GM19395 (cell line): ENCODE measurements around the gene ELMO1.
A peak's percentile ranks its signal among the peaks of the same experiment; 100 is the strongest.

Source experiments
- ATAC-seq: cut with Tn5 transposase; IDR thresholded peaks from one replicate; pipeline ENCODE4 v1.9.1; 2021; ENCODE audit warnings: mild to moderate bottlenecking, moderate library complexity; ENCODE audit not compliant: unreplicated experiment

The ELMO1 gene

DNA sequence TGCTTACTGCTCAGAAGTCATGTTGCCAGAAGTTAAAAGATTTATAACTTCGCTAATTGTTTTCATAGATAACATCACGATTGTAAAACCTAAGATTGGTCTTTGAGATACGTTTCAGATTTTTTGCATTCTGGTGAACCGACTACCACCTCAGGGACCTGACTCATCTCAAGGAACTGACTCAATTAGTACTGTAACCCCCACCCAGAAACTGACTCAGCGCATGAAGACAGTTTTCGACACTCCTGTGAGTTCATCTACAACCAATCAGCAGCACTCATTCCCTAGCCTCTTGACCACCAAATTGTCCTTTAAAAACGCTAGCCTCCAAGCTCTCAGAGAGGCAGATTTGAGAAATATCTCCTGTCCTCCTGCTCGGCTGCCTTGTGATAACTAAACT is 72.3 kb downstream of the ELMO1 start:
- no peak for ATAC-seq

DNA sequence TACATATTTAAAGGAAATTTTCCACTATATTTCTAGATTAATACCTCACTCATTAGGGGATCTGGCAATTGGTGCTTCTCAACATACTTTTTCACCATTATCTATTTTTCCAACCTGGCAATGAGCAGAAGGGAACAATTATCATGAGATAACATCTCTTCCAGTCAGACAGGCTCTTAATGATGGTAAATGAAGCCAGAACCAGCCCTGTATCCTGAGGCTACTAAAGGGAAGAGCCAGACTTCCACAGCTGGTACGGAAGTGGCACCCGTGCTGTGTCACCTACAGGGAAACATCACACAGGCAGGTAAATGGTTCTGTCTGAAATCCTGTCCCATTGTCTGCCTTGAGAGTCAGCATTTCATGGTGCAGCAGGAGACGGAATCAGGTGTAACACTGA is 75.9 kb downstream of the ELMO1 start:
- no peak for ATAC-seq

DNA sequence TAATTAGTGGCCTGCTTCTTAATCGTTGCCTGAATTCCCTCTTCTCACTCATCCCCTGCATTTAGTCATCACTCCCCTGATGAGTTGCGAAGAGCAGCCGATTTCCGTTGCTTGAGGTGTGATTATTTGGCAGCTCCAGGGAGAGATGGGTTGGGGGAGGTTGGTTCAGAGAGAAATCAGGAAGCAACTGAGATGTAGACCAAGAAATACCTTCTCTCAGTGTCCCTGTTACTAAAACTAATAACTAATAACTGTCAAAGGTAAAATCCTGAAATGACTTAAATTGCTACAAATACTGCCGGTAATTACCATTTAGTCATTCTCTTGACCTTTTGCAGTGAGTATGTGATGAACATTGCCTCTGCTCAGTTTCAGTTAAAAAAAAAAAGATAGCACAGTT is 76.9 kb downstream of the ELMO1 start:
- ATAC-seq, result no peak

DNA sequence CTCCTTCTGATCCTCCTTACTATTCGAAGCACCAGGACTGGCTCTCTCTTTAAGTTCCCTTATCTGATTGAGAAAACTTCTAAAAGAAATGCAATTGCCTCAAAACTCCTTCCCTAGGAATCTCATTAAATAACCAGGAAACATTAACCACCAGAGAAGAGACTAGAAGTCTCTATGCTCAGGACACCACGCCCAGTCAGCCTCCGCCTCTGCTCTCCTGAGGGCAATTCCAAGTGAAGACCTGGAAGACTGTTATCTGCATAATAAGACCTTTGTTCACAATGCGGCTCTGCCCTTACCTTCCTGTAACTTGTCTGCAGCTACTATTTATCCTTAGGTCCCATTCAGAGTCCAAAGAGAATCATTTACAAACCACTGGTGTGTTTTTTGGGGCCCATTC is 78.8 kb downstream of the ELMO1 start:
- ATAC-seq, result no peak

DNA sequence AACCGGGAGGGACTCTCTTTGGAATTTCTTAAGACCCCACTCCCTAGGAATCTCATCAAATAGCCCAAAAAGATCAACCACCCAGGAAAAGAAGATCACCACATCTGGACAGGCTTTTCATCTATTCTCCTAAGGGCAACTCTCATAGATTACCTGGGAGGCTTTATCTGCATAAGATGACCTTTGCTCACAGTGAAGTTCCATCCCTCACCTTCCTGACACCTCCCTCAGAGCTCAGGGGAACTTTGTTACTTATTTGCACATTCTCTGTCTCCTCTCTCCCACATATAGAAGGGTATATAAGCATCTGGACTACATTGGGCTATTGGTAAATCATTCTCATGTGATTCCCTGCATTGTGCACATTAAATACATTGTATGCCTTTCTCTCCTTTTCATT is 80.1 kb downstream of the ELMO1 start:
- no peak for ATAC-seq

DNA sequence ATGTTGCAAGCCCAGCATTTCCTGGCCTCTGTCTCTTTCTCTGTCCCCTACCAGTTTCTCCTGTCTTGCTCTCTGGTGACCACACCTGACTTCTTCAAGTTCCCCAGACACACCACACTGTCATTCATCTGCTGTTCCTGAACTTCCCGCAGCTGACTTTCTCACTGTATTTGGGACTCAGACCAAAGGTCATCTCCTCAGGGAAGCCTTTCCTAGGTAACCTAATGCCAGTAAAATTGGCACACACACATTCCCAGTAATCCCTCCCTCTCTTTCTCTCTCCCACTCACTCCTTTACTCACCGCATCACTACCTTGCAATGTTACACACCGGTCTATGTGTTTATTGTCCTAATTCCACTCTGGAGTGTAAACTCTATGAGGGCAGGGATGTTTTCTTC is 81.7 kb downstream of the ELMO1 start:
- no peak for ATAC-seq

DNA sequence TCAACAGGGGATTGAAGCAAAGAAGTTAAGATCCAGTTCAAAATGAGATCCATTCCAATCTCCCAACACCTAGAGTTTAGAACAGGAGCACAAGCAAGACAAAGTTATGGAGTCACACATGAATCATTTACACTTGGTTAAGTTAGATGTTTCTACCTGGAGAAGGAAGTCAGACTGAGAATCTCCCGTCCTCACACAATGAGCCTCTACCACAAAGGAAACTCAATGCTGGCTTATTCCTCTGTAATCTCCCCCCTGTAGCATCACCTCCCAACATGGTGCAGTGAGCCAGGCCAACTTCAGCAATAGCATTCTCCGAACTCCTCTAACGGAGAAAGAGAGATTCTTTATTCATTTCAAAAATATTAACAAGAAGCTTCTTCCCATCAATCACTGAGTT is 82.2 kb downstream of the ELMO1 start:
- ATAC-seq, result no peak

DNA sequence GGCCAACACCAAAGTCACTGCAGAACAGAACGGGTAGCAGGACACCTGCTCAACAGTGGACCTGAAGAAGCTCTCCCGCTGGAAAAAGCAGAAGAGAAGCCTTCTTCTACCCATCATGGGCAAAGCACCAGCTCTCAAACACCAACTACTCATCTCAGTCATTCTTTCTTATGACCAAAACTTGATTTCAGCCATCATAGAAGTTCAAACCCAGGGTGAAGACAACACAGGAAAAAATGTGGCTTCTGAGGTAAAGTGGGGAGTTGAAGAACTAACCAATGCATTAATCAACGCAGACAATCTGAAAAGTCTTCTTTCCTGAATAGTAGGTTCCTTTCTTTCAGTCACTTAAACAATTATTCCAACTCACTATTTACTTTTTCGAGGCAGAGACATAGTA is 83.3 kb downstream of the ELMO1 start:
- no peak for ATAC-seq

DNA sequence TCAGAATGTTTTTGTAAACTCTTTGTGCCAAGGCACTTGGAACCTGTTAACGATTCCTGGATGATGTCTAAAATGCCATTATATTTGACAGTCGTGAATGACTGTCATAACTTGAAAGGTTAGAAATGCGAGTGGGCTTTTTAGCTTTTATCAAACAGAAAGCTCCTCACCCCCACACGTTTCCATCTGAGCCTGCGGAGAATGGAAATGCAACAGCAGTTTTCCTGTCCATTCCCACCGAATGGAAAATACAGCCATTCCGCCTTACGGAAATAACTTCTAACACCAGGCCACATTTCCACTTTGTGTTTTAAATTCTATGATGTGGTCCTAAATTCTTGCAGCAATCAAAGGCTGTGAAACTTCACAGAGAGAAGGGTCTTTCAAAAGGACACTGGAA is 83.8 kb downstream of the ELMO1 start:
- ATAC-seq, result no peak

DNA sequence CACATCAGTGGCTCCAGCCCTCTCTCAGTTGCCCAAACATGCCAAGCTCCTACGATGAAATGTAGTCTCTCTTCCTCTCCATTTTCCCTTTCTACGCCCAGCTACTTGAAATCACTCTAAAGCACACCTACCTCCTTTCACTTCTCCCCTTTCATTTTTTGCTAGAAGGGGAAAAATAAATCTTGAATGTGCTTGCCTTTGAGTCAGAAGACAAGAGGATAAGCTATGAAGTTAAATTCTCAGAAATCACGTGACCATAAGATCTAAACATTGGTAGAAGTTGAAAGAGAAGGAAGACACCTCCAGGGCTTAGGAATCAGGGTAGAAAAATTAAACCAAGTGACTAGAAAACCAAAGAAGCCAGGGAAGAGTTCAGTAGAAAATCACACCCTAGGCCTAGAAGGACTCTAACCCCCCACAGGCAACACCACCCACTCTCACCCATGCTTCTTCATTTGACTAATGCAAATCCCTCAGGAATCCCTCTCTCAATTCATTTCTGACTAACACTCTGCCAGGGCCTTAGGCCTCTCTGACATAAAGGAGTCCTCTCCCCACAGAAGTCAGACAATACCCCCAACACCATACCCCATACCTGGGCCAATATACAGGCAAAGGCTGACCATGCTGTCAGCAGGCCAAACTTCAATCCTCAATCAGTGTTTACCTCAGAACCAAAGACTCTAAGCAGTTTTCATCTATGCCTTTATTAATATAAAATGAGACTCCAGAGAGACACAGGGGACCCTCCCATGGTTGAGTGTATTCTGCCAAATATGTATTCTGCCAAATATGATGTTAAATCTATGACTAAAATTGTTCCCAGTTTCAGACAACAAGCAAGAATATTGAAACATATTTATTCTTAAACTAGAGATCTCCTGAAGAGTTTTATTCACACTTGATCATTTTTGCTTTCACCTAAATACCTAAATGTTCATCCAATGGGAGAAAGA is 84.8 kb downstream of the ELMO1 start:
- ATAC-seq, result no peak

DNA sequence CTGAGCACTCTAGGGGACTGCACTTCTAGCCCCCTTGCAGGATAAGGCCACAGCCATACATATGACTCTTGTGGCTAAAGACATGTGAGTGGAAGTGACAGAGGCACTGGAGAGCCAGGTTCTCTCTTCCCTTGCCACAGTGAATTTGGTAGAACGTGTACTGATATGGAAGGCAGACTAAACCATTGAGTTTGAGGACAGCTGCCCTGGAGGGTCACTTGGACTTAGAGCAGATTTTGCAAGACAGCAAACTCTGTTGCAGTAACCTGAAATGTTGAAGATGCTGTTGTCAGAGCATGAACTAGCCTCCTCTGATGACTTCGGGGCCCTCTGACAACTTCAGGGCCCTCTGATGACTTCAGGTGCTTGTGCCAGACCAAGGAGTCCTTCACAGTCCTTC is 85.9 kb downstream of the ELMO1 start:
- no peak for ATAC-seq

DNA sequence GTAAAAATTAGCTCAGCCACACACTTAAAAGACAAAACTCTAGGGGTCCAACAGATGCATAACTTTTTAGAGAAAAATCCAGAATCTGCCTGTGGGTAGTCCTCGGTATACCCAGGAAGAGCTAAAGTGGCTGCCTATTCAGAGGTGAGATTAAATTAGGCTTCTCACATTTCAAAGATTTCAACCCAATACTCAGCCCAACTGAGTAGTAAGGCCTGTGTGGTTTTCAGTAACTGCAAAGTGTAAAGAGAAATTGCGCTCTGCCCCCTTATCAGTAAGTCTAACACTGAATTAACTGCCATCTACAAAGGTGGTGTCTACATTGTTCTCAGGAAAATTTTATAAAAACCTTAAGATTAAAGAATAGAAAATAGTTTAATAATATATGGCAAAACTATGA is 88.2 kb downstream of the ELMO1 start:
- ATAC-seq, result no peak

DNA sequence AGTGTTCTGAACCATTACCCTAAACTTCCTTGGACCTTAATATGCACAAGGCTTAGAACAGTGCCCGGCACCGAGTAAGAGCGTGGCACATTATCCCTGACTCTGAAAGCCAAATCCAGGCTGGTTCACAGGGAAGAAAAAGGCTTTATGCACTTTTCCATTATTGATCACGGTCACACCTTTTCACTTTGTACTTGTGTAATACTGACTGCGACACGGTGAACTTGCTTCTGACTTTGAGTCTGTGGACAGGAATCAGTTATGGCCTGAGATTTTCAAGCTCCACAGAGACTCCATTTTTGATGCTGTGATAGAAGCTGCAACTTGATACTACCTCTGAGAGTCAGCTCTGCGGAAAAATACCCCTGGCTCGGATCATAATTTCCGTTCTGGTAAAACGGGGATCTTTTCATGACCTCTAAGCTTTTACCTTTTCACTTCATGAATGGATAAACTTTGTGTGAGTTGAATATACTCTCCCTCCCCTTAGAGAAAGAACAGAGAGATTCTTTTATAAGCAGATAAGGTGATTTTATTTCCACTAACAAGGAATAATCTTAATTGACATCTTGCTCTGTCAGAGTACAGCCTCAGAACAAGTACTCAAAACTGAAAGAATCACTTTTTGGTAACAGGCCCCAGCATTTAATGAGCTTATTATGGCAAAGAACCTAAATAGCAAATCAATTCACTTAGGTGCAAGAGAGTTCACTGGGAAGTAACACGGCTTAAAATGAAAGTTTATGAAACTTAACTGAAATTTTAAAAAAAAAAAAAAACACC is 88.8 kb downstream of the ELMO1 start:
- ATAC-seq, result no peak

DNA sequence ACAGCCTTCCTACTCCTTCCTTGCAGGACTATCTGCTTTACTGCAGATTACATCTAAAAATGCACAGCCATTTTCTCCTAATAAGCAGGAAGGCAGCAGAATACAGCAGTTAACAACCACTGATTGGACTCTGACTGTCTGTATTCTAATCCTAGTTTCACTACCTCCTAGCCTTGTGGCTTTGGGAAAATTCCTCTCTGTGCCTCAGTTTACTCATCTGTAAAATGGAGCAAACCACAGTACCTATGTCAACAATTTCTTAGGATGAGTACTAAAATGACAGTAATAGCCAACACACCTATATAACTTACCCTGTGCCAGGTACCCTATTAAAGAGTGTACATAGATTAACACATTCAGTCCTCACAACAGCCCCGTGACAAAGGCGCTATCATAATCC is 89.5 kb downstream of the ELMO1 start:
- ATAC-seq, result no peak

DNA sequence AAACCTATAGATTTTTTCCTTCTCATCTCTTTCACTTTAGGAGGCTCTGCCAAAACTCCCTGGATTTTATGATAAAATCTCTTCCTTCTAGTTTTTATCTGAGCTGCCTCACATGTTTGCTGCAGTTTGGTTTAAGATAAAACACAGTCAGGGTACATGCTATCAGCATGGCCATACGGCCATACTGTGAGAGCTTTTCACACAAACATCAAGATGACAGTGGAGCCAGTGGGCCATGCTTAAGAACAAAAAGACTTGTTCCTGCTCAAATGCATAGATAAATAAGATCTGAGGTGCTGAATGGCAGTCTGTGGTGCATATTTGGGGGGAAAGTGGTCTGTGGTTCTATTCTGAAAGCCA is 91.0 kb downstream of the ELMO1 start:
- no peak for ATAC-seq

DNA sequence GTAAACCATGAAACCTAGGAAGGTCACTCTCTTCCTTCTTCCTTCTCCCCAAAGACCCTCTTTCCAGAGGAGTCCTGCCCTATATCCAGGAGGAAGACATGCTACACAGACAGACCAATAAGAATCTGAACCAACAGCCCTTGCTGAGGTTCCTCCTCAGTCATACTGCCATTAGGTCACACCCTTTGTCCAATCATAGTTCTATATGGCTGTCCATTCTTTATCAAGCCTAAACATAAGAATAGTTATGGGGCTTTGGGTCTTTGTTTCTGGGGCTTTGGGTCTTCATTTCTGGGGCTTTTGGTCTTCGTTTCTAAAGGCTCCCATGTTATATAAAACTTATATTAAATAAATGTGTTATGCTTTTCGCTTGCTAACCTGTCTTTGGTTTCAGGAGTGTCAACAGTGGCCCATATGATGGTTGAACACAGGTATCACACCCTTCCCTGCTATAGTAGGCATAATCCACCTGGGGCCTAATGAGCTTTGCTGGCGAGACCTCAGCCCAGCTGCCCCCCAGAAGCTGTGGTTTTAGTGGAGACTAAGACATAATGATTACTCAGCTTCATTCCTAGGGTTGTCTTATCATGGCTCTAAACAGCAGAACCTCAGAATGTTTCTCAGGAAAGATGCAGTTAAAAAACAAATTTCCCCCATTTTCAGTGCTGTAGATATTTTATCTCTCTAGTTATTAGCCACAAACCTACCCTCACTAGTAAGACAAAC is 91.6 kb downstream of the ELMO1 start:
- no peak for ATAC-seq

DNA sequence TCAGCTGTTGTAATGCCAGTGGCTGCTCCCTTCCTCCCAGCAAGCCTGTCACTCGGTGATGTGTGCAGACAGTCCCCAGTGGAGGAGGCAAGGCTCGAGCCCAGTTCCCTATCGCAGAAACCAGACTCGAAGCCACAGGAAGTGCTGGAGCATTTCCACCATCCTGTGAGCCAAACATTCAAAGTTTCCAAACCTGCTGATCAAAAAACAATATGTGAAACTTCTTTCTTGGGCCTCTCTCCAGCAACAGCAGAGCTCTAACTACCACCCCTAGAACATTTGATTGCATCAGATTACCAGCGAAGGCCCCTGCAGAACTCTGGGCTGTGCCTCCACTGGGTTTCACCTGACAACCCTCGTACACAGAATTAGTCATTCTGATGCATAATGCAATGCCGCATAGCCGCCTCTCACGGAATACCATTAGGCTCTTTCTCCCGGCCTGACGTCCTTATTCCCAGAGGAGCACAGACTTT is 94.0 kb downstream of the ELMO1 start:
- peak; percentile 48 for ATAC-seq

DNA sequence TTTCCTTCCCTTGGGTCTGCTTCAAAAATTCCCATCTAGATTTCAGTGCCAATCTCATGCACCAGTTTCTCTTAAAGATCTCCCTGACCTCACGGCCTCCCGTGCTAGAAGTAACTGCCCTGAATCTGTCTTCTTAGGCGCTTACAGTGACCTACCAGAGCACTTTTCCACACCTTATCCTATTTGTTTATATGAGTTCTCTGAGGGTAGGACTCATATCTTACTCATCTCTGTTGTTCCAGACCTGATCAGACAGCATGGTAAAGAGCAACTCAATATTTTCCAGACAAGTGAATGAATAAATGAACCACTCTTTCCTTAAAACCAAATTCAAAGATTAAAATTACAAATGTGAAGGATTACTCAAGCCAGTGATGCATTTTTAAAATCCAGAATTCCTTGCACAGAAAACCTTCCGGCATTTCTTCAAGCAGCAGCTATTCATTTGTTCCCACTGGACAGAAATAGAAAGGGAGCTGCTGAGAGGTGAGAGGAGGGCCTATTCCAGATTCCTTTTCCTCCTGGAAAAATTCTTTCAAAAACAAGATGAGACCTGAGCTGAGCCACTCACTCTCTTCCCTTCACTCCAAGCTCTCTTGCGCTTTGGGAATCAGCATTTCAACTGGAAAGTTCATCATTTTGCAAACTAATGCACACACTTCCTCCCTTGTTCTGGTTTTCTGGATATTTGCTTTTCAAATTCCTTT is 94.6 kb downstream of the ELMO1 start:
- no peak for ATAC-seq

DNA sequence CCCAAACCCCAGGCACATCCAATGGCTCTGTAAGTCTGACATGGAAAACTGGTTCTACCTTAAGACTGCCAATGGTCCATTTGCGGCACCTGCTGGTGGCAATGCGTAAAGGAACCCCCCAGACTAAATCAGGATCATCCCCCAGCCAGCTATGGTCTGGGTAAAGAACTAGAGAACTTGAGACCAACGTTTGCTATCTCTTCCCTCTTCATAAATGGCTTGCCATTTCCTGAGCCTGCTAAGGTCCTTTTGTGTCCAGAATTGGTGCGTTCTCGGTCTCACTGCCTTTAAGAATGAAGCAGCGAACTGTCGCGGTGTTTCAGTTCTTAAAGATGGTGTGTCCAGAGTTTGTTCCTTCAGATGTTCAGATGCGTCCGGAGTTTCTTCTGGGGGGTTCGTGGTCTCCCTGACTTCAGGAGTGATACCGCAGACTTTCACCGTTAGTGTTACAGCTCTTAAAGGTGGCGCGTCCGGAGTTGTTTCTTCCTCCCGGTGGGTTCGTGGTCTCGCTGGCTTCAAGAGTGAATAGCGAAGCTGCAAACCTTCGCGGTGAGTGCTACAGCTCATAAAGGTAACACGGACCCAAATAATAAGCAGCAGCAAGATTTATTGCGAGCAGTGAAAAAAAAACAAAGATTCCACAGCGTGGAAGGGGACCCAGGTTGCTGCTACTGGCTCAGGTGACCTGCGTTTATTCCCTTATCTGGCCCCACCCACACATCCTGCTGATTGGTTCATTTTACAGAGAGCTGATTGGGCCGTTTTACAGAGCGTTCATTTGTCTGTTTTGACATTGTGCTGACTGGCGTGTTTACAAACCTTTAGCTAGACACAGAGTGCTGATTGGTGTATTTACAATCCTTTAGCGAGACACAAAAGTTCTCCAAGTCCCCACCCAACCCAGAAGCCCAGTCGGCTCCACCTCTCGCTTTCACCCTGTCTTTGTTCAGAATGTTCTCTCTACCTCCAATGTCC is 95.4 kb downstream of the ELMO1 start:
- ATAC-seq, result peak; percentile 69
